GM19238 (cell line): ENCODE measurements around the gene TBC1D10A.

Experiments used
- DNase-seq: peaks from one replicate; pipeline ENCODE4 v3.0.0; 2011; ENCODE audit warnings: low spot score; ENCODE audit not compliant: insufficient read length

Gene TBC1D10A, protein sequence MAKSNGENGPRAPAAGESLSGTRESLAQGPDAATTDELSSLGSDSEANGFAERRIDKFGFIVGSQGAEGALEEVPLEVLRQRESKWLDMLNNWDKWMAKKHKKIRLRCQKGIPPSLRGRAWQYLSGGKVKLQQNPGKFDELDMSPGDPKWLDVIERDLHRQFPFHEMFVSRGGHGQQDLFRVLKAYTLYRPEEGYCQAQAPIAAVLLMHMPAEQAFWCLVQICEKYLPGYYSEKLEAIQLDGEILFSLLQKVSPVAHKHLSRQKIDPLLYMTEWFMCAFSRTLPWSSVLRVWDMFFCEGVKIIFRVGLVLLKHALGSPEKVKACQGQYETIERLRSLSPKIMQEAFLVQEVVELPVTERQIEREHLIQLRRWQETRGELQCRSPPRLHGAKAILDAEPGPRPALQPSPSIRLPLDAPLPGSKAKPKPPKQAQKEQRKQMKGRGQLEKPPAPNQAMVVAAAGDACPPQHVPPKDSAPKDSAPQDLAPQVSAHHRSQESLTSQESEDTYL

DNA sequence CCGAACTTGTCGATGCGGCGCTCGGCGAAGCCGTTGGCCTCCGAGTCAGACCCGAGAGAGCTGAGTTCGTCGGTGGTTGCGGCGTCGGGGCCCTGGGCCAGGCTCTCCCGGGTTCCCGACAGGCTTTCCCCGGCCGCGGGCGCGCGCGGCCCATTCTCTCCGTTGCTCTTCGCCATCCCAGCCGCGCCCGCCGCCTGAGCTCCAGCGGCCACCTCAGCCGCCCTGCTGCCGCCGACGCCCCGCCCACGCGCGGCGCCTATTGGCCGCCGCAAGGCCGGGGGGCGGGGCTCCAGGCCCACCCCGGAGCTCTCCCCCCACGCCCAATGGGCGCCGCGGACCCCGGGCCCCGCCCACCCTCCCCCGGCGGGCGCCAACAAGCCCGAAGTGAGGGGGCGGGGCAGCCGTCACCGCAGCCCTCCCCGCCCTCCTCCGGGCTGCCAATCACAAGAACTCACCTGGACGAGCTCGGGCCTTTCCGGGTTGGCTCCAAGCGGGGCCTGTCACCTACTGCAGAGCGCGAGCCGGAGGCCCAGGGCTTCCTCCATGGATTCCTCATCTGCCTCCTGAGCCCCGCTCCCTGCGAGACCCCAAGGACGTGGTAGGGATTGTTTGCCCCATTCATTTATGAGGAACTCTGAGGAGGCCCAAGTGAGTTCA lies at the start of gene TBC1D10A:
TSS of gene TBC1D10A (minus strand) at position 236 of the 657 bp plus-strand sequence. CDS start at position 176, 60 bp downstream.
- peak; percentile 98 for DNase-seq

DNA sequence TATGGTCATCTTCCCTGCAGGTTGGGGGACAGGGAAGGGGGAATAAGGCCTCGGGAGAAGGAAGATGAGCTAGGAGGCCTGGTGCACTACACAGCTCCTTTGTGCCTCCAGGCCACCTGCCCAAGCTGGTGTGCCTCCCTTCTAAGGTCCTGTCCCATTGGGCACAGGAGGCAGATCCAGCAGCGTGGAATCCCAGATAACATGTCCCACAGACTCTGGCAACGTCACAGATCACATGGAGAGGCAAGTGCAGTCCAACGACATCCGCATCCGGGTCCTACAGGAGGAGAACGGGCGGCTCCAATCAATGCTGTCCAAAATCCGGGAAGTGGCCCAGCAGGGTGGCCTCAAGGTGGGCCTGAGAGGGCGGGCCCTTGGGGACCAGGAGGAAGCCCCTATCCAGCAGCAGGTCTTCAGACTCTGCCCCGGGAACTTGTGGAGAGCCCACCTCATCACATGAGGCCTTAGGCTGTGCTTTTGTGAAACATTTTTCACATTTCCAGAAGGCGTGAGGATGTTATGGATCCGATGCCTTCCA lies 48.6 kb upstream of the TBC1D10A start:
- DNase-seq, result no peak

DNA sequence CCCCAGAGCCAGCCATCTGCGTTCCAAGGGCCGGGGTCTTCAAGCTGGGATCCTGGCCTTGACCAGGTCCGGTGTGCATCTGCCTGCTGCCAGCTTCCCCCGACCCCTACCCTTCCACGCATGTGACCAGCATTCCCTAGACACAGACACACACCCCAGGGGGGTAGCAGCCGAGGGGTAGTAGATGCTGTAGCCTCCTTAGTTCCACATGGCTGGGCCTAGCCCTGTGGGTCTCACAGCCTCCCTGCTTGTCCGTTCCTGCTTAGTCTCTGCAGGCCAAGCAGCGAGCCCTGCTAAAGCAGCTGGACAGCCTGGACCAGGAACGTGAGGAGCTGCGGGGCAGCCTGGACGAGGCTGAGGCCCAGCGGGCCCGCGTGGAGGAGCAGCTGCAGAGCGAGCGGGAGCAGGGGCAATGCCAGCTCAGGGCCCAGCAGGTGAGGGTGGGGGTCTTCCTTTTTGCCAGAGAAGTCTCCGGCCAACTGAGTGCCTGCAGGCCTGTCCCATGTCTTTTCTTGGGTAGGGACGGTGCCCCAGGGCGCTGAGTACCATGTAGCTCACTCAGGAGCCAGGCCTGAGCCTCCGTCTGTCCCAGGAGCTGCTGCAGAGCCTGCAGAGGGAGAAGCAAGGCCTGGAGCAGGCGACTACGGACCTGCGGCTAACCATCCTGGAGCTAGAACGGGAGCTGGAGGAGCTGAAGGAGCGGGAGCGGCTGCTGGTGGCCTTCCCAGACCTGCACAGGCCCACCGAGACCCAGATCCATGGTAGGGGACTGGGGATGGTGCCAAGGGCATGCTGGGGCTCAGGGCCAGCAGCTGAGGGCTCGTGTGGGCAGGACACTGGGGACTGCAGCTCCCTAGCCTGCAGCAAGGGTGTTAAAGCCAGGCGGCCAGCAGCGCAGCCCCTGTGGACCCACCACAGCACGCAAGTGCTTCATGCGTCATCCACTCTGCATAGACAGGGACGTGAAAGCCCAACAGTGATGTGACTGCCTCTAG lies 46.9 kb upstream of the TBC1D10A start:
- no peak for DNase-seq

DNA sequence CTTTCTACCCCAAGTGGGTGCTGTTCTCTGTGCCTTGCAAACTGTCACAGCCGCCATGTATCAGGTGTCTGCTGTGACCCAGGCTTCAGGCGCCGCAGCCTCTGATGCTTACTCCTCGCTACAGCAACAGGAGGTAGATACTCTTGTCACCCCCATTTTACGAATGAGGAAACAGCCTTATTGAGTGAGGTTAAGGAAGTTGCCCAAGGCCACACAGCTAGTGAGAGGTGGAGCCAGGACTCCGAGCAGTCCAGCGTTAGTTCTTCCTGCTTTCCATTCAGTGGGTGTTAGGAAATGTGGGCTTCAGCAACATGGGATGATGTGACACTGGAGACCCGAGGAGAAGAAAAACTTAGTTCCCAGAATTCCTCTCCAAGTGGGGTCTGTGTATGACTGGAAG lies 46.2 kb upstream of the TBC1D10A start:
- no peak for DNase-seq

DNA sequence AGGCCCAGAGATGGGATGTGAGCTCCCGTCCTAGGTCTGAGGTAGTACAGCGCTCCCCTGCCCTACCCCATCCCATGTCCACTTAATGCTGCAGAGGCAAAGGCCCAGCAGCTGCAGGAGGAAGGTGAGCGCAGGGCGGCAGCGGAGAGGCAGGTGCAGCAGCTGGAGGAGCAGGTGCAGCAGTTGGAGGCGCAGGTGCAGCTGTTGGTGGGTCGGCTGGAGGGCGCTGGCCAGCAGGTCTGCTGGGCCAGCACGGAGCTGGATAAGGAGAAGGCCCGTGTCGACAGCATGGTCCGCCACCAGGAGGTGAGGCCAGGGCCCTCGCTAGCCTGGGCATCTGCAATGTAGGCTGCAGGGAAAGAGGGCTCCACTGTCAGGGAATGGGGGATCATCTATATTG lies 45.2 kb upstream of the TBC1D10A start:
- no peak for DNase-seq

DNA sequence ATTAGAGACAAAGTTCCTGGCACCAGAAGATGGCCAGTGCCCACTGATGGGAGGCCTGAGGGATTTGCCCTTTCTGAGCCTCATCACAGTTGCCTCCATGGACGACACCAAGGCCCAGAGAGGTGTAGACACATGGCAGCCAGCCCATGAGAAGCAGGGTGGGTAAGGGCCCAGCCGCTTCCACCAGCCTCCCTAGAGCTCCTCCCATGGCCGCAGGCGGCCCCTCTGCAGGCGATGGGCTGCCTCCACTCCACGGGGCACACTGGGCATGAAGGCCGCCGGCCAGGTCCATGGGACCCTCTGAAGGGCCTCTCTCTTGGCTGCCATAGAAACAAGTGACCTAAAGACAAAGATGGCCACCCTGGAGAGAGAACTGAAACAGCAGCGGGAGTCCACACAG lies 44.6 kb upstream of the TBC1D10A start:
- no peak for DNase-seq

DNA sequence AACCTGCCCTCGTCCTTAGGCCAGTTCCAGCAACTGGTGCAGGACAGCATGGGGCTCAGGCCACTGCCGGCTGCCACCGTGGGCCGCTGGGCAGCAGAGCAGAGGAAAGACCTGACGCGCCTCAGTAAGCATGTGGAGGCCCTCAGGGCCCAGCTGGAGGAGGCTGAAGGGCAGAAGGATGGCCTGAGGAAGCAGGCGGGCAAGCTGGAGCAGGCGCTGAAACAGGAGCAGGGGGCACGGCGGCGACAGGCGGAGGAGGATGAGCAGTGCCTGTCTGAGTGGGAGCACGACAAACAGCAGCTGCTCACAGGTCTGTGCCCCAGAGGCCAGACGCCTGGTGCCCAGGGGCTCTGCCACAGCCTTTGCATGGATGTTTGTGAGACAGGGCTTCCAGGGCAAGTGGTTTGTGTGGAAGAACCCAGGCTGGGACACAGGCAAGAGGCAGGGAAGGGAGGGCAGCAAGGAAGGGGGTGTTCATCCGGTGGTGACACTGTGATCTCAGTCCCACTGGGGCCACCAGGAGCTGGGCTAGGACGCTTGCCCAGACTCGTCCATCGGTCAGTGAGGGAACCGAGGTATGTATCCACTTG lies 44.0 kb upstream of the TBC1D10A start:
- no peak for DNase-seq

DNA sequence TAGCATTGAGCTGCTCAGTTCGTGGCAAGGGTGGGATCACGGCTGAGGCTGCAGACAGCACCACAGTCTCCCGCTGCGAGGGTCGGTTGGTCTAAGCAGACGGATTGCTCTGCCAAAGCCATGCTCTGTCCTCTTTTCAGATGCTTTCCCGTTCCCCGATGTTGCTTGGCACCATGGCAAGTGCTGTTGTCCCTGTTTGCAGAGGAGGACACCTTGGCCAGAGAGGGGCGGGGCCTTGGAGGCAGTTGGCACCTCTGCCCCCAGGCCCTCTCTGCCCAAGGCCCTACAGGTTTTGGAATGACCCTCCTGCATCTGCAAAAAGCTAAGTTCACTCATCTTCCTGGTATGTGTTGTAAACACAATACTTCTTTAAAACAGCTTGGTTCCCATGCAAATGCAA lies 41.7 kb upstream of the TBC1D10A start:
- no peak for DNase-seq

DNA sequence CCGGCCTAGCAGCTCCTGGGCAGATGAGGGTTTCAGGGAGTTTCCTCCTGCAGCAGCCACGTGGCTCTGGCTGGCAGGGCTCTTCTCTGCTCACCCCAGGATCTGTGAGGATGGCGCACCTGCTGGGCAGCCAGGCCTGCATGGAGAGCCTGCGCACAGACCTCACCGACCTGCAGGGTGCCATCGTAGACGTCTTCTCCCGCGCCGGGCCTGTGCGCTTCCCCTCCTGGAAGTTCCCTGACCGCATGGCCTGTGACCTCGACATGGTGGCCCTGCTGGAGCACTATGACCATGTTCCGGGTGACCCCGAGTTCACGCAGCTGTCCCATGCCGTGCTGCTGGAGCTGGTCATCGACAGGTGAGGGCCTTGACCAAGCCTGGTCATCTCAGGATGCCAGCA lies 39.1 kb upstream of the TBC1D10A start:
- DNase-seq, result no peak

DNA sequence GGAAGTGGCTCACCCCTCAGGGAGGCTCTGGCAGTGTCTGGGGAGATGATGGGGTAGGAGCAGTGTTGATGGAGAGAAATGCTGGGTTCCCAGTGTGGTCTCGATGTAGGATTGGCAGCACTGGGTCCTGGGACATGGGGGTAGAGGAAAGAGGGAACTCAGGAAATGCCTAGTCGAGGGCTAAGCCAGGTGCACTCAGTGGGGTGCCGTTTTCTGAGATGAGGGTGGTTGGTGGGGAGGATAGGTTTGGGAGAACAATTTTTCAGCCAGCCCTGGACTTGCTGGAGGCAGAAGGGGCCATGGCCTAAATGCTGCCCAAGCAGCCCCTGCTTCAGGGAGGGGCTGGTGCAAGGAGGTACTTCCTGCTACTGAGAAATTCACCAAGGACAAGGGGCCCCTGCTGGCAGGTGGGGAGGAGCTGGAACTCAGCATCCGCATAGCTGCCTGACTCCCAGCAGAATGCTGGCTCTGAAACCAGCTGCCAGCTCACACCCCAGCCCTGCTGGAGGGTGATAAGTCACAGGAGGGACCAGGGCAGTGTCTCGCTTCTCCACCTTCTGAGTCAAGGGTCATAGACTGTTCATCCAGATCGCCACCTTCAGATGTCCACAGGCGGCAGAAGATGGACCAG lies 36.0 kb upstream of the TBC1D10A start:
- DNase-seq, result no peak

DNA sequence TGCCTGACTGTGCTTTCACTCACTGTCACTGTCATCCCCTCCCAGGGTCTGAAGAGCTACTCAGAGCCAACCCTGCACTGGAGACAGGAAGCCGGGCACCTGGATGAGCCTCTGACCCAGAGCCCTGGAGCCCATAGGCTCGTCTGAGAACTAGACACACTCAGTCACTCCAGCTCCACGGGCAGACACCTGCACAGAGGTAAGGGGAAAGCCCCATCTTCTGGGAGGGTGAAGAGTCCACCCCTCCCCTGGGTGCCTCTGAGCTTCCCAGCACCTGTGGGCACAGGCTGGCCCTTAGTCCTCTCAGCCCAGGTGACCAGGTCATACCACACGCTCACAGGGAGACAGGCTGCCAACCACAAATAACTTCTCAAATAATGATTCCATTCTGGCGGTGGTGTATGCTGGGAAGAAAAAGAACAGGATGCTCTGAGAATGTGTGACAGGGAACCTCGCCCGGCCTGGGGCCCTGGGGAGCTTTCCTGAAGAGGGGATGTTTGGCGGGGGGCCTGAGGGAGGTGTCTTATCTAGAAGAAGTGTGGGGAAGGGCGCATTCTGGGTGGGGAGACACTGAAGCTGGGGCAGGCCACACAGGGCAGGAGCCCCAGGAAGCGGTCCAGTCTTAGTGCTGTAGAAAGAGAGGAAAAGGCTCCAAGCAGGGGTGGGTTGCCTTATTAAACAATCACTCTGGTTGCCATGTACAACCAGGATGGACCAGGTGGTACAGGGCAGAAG lies 35.3 kb upstream of the TBC1D10A start:
- no peak for DNase-seq

DNA sequence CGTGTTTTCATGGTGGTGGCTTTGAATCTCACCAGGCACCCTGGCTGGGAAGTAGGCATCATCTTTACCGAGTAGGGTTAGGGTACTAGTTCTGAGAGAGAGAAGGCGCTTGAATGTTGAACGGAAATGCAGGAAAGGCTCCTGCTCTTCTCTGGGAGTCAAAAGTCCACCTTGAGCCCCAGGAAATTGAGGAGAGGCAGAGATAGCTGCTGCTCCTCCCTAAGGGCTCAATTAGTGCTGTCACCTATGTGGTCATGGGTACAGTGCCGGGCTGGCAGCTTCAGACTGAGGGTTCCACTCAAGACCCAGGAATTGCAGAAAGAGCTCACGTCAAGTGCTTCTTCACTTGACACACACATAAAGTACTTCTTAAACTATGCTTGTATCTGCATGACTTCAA lies 31.8 kb upstream of the TBC1D10A start:
- DNase-seq, result no peak

DNA sequence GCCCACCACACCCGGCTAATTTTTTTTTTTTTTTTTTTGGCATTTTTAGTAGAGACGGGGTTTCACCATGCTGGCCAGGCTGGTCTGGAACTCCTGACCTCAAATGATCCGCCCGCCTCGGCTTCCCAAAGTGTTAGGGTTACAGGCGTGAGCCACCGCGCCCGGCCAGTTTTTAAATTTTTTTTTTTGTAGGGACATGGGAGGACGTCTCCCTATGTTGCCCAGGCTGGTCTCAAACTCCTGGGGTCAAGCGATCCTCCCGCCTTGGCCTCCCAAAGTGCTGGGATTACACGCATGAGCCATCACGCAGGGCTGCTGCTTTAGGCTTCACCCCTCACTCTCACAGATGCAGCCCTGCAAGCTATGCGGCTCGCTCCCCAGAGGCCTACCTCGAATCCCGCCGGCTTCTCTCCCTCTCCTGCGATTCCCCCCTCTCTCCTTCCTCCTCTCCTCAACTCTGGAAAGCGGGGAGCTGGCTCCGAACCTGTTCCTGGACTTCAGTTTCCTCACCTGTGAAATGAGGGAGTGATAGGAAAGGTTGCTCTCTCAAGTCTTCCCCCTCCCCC lies 31.0 kb upstream of the TBC1D10A start:
- no peak for DNase-seq

DNA sequence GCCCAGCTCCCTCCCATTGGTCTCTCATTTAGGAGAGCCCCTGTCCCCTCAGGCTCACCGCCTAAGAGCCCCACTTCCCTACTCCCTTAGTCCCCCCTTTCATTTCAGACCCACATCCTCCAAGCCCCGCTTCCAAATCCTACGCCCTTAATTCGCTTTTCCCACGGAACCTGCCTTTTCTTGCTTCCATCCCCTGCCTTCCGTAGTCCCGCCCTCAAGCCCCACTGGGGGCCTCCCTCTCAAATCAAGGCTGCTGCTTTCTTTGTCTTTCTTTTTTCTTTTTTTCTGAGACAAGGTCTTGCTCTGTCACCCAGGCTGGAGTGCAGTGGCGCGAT lies 30.5 kb upstream of the TBC1D10A start:
- no peak for DNase-seq

DNA sequence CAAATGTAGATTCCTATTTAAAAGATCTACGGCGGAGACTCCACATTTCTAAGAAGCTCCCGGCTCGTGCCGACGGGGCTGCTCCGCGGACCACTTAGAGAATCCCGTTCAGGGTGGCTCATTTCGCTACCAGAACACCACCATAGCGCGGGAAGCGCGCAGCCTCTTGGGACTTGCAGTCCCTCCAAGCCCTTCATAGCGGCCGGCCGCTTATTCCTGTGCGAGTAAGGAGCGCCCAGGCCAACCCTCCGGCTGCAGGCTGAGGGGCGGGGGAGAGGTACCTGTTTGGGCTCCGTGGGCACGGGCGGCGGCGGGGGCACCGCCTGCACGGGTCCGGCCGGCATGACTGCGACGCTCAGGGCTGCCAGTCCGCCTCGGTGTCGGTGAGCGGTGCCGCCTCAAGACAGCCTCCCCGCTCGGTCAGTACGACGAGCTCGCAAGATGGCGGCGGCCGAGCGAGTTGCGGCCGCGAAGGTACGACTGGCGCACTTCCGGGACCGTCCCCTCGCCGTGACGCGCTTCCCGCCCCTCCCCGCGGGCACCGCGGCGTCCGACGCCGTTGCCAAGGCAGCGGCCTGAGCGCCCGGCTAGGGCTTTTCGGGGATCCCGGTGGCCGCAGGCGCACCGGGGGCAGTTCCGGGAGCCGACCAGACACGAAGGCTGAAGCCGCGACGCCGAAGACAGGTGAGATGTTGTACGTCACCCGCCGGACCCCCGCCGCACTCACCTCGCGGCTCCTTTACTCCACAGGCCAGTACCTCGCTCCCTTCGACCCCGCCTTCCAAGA lies 29.9 kb upstream of the TBC1D10A start, which contains the start of the genes CCDC157 and SF3A1:
TSS of gene CCDC157 (plus strand) at position 559 of the 787 bp plus-strand sequence. CDS start 8,994 bp downstream, outside the sequence.
TSS of gene SF3A1 (minus strand) at position 446 of the 787 bp plus-strand sequence. CDS start at position 344, 102 bp downstream.
- DNase-seq, result peak; percentile 93

DNA sequence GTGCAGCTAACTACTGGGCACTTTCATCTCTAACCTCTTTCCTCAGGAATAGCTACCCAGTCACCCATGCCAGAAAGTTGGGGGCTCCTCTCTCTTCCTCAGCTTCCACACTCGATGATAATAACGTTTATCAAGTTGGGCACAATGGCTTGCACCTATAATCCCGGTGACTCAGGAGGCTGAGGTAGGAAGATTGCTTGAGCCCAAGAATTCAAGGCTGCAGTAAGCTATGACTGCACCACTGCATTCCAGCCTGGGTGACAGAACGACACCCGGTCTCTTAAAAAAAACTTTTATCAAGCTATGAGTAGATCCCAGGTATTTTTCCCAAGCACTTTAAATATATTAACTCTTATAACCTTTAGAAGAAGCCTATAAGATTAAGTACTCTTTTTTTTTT lies 27.9 kb upstream of the TBC1D10A start:
- no peak for DNase-seq

DNA sequence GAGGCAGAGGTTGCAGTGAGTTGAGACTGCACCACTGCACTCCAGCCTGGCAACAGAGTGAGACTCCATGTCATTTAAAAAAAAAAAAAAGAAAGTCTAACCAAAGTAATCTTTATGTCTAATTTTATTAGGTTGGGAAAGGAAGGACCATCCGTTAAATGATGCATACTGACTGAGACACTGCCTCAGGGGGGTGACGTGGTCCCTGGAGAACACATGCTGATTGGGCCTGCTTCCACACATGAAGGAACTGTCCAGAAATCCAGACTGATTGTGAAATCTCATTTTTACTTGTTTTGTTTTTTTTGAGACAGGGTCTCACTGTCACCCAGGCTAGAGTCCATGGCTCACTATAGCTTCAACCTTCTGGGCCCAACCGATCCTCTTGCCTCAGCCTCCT lies 24.5 kb upstream of the TBC1D10A start:
- DNase-seq, result no peak

DNA sequence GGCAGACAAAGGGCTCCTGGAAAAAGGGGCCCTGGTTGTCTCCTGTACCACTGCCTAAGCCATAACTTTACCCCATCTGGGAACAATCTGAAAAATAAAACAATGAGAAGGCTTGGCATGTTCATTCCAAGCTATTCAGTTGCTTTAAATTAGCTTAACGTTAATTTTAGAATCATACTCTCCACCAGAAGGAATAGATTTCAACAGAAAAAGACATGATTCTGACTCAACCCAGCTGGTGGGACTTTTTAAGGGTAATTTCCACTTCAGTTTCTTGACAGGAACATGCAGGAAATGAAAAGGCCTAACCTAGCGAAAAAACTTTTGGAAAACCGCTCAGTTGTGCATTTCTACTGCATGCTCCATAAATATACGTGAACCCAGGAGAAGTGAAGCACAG lies 22.1 kb upstream of the TBC1D10A start:
- no peak for DNase-seq
